Activated CD4-positive, alpha-beta T cell treated with anti-CD3 and anti-CD28 coated beads for 1 hour (primary cell): ENCODE measurements around the gene PCBP3.
"Not testable (repeated sequence)": the region's sequence is repeated elsewhere in the genome, so short reads cannot be mapped to it uniquely, and the experiment has no call there.

Source experiments
- DNase-seq: peaks from one replicate; pipeline ENCODE4 v3.0.0-alpha.2; 2020

The PCBP3 gene

DNA sequence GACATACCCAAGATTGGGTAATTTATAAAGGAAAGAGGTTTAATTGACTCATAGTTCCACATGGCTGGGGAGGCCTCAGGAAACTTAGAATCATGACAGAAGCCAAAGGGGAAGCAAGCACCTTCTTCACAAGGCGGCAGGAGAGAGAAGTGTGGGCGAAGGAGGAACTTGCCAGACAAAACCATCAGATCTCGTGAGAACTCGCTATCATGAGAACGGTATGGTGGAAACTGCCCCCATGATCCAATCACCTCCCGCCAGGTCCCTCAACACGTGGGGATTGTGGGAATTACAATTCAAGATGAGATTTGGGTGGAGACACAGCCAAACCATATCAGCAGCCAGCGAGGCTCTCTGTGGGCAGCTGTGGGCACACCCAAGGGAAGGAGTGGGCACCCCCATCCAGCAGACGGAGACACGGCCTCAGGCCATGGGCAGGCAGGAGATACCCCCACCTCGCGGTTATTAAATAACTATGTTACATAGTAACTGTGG, 189.3 kb downstream of the PCBP3 start:
- DNase-seq, result not testable (repeated sequence)

DNA sequence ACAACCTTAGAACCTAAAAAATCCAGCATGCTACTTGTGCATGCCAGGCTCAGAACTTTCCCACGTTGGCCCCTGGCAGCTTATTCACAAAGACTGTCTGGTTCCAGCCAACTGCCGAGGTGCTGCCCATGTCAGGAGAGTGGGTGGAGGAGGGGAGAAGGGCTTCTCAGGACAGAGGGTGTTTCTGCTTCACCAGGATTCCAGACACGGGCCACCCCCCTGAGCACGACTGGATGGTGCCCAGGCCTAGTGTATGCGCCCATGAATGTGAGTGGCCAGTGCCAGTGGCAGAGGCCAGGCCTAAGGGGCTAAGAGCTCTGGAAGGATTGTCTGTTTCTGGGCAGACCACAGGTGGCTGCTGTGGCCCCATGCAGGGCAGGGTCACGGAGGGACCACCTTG, 189.9 kb downstream of the PCBP3 start:
- no peak for DNase-seq

DNA sequence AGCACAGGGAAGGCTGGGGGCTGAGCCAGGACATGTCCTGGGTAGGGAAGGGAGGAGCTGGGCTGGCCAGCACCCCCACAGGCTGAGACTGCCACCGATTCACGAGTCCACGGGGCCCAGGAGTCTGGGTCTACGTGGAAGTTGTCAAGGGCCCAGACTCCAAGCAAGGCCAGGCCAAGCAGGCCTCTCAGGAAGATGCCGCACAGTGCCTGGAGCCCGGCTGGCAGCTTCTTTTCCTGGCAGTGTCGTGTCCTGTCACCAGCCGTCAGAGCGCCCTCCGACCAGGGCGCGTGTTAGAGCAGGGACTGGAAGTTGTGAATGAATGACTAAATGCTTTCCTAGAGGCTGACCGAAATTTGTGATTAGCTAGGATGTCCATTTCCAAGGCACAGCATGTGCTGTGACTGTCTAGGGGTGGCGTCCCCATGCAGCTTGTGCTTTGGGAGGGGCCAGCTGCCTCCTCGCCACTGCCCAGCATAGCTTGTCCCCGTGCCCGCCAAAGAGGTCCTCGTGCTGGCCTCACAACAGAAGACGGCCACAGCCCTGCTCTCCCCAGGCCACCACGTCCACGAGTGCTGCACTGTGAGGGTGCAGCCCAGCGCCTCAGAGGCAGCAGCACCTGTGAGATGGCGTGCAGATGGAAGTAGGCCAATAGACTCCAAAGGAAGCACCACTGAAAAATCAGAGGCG, 190.6 kb downstream of the PCBP3 start:
- no peak for DNase-seq

DNA sequence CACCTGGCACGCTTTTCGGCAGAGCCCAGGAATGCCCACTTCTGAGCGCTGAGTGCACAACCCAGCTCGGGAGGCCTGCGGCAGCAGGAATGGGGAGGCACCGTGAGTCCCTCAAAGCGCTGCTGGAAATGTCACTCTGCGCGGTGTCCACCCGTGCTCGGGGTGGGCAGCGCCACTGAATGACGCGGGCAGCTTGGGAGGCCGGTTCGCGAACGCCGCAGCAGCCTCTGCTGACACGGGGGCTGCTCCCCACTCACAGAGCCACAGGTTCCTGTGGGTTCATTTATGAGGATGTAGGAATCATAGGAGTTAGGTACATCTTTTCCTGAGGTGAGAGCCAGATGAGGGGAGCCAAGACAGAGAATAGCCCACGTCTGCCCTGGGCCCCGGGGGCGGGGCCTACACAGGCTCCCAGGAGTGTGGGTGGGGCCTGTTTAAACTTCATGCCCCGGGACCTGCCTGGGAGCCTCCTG, 191.3 kb downstream of the PCBP3 start:
- no peak for DNase-seq

DNA sequence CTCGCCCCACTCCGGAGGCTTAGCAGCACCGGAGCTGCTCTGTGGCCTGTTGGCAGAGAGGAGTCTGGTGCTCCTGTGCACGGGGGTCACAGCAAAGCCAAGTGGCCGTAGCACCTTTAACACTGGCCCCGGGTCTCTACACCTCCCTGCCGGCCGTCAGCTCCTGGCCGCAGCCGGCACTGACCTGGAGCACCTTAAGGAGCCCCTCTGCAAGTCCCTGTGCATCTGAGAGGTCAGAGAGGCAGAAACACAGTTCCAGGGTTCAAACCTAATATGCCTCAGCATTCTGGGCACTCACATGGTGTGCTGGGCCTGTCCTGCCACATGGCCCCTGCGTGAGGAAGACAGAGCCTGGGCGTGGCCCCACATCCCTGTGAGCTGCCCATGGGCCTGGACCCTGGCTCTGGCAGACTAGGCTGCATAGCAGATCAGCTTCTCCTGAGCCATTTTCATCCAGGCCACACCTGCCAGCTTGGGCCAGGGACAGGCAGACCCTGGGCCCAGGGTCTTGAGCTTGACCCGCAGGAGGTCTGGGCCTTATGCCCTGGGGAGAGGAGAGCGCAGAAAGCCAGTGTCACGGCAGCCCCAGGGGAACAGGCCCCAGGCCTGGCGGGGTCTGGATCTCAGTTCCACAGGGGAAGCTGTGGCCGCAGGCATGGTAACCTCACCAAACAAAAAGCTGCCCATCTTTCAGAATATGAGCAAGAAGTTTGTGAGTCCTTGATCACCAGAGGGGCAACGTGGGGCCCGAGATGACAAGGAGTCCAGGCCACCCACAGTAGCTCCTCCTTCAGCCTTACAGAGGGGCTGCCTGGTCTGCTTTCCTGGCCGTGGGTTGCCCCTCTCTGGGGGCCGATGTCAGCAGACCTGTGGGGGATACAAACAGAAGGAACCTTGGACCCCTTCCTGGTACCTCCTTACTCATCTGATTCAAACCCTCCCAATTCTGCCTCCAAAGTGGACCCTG, 192.1 kb downstream of the PCBP3 start:
- no peak for DNase-seq

DNA sequence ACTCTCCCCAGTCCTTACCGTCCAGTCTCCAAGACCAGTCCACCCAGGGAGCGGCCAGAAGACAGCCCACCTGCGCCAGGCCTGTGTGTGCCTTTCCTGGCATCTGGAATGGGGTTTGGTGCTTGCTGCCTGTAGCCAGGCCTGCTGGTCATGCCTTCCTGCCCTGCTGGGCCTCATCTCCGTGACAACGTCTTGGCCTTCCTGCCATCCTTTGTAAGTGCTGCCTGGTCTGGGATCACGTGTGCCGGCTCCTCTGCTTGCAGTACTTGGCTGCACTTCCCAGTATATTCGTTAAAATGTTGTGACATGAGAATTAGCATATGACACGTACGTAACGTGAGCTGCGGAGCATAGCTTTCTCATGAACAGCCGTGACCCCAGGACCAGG, 192.7 kb downstream of the PCBP3 start:
- no peak for DNase-seq

DNA sequence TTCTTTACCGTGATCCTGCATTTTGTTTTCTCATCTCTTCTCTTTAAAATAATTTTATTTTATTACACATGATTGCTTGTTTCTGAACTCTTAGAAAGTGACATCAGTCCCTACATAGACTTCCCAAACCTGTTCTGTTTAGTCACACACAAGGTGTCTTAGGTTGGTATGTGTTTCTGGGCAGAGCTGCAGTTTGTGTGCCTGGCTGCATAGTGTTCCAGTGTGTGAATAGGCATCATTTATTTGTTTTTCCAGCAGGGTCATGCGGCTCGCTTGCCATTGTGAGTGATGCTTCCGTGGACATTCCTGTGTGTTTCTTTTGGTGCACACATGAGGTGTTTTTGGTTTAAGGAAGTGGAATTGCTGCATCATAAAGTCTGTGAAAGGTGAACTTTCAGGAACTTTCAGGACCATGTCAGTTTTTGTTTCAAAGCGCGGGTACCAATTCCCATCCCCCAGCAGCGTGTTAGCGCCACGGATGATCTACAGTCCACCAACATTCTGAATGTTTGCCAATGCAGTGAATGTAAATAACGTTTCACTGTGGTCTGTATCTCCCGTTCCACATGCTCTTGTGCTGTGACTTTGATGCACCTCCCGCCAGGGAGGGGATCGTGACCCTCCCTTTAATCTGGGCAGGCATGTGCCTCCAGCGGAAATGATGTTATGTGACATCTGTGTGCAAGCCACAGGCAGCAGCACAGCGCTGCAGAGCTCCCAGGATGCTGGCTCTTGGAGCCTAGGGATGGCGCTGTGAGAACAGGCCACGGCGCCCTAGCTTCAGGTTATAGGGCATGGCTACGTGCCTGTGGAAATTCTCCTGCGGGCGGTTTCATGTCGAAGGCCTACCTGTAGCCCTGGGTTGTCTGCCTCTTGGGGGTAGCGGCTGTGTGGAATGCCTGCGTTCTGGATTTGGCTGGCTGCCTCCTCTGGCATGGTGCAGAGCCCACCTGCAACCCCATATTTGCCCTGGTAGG, 193.5 kb downstream of the PCBP3 start:
- no peak for DNase-seq

DNA sequence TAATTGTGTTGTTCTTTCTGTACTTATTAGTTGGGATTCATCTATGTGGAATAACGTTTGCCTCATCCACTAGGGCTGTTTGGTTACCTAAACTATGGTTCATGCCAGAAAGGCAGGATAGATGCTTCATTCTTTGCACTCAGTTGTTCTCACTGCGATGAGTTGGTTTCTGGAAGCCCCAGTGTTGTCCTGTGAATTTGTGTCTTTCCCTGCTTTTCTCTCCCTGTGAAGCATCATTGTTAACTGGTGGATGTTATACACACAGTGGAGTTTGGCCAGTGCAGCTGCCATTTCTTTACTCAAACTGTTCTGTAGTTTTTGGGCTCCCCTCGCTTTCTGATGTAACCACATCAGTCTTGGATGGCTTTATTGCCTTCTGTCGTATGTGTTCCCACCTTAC, 194.4 kb downstream of the PCBP3 start:
- DNase-seq, result no peak

DNA sequence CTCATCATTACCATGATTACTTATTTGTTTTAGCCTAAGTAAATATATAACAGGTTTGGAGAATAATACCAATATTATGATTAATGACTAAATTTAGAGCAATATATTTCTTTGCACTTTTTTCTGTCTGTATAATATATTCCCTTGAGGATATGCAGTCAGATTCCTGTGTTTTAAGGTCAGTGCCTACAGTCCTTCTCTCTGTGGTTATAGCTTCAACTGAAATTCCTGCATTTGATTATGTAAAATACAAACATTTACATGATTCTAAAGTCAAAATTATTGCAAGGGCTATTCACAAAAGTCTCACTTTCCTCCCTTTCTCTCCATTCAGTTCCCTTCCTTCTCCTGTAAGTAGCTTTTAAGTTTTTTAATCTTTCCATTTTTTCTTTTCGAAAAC, 195.1 kb downstream of the PCBP3 start:
- DNase-seq, result no peak

DNA sequence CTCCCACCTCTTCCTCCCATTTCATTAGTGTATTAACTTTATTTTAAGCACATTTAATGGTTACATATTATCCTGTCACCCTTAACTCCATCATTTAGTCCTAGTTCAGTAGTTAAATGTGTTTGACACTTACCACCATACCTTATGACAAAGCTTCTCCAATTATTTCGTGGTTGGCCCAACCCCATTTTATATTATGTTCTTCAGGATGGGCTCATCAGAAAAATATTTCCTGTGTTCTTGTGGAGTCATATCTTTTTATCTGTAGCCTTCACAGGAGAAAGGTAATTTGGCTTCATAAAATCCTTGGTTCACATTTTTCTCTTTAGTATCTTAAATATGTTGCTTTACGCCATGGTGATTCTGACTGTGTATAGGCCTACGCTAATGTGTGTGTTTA, 195.7 kb downstream of the PCBP3 start:
- no peak for DNase-seq

DNA sequence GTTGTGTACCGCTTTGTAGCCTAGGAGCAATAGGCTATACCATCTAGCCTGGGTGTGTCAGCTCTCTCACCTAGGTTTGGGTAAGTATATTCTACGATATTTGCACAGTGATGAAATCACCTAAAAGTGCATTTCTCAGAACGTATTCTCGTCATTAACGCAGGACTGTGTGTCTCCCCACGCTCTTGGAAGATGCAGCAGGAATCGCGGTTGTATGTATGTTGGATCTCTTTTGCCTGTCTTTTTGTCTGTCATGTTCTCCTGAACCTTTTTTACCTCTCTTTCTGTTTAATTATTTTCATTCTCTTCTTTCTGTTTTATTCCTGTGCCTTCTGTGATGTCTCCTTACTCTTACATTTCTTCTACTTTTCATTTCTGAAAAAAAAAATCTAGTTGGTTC, 197.5 kb downstream of the PCBP3 start:
- DNase-seq, result no peak

DNA sequence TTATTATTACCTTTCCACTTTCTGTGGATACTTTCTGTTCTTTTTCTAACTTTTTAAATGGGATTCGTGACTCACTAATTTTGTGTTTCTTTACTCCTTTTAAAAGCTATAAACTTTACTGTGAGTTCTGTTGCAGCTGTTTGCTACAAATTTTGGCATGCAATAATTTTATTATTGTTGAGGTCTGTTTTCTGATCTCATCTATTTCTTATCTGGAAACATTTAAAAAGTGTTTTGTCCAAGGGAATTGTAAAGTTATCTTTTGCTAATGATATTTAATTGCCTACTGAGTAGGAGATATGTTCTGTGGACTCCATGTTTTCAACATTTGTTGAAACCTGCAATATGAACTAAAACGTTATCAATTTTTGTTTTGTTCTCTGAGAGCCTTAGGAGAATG, 199.9 kb downstream of the PCBP3 start:
- DNase-seq, result no peak

DNA sequence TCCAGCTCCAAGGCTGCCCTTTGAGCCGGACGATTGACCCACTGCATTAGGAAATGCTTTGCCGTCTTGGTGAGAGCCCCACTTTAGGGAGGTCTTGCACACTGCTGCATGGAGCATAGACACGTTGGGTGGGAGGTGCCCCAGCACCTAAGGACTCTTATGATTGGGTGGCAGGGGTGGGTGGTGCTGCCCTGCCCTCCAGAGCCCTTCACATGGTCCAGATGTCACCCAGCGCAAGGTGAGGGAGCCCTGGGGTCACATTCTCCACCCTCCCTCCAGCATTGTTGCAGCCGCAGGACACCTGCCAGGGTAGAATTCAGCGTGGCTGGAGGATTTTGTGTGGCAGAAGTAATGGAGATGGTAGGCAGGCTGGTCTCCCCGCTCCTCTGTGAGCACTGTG, 200.7 kb downstream of the PCBP3 start:
- DNase-seq, result no peak

DNA sequence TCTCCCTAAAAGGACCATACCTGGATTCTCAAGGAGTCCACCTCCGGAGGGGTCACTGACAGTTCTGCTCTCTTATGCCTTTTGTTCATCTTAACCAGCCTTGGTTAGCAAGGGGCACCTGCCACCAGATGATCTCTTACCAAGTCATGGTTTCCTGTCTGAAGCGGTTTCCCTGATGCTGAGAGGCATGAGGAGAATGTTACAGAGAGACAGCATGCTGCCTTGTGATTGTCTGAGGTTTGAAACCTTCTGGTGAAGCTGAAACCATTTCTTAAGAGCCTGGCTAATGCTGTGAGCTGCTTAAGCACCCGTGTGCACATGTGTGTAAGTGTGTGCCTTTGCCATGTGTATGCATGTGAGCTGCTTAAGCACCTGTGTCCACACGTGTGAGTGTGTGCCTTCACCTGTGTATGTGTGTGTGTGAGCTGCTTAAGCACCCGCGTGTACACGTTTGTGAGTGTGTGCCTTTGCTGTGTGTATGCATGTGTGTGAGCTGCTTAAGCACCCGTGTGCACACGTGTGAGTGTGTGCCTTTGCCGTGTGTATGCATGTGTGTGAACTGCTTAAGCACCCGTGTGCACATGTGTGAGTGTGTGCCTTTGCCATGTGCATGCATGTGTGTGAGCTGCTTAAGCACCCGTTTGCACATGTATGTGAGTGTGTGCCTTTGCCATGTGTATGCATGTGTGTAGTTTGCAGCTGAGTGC, 201.7 kb downstream of the PCBP3 start:
- DNase-seq, result no peak

DNA sequence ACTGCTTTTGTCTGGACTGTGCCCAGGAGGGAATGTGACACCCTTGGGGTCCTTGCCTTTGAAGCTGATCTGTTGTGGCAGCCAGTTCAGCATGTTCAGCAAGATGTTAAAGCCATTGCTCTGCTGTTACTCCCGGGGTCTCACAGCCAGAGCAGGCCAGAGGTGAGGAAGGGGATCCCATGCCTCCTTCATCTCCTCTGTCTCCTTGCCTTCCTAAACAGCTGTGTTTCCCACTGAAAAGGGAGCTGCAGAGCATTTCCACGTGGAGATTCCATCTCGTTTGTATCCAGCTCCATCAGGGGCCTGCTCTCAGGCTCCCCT, 202.2 kb downstream of the PCBP3 start:
- no peak for DNase-seq

DNA sequence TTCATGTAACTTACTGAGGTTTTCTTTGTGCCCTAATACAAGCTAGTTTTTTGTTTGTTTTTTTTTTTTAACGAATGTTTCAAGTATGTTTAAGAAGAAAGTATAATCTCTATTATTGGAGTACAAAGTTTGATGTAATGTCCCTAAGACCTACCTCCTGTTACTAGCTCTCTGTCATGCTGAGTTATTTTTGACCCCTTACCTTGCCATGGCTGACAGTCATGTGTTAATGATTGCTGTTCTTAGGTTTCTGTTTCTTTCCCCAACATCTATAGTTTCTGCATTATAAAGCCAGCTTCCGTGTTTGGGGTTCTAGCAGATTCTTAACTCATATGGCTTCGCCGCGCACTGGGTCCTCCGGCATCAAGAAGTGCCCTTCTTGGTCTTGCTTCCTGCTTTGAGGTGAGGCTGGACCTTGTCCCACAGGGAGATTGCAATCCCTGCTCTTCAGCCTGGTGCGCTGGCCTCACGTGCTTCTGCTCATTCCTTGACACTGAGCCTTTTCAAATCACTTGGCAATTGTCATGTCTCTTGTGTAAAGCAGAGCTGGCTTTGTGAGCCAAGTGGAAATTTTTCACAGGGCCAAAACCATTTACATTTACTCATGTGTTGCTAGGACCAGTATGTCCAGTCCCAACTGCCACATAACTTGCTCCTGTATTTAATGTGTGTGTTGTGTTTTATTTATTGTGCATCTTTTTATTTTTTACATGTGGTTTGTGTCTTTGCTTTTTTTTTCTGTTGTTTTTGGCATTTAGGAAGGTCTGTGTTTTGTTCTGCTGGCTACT, 203.0 kb downstream of the PCBP3 start:
- no peak for DNase-seq

DNA sequence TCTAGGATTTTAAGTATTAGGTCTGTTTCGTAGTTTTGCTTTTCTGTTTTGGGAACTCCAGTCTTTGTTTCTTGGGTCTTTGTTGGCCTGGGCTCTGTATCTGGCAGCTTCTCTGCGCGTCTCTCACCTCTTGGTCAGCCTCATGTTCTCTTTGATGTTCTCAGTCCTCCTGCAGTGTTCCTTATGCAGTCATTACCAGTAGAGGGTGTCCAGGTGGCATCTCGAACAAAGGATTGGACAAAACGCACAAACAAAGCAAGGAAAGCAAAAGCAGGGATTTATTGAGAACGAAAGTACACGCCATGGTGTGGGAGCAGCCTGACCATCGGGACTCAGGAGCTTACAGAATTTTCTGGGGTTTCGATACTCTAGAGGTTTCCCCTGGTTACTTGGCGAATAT, 204.3 kb downstream of the PCBP3 start:
- DNase-seq, result no peak

DNA sequence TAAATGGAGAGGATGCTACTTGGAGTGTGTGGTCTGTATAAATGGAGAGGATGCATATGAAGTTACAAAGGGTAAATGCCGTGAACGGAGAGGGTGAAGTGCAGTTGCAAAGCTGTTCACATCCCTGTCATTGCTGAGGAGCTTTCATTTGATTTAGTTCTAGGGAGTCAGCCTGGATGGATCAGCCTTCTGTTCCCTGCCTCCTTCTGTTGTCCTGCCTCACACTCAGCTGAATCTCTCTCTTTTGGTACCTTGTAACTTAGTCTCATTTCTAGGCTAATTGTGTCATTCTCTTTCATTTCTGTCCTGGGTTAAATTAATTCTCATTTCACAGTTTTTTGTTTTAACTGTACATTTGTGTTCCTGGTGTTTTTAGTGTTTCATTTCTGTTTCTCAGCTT, 204.8 kb downstream of the PCBP3 start:
- DNase-seq, result no peak

DNA sequence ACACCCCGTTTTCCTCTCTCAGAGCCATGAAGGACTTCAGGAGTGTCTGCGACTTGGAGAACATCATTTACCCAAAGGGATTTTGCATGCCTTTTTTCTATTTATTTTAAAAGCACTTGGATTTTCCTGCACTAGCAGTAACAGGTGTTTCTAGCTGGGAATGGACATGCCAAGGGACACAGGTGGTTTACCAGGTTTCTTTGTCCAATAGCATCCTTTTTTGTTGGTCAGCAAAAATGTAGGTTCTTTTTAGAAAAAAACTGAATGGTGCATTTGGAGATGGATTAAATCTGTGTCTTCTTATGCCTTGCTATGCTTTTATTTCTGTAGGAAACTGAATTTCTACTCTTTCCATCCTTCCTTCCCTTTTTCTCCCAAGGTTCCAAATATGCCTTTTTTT, 205.3 kb downstream of the PCBP3 start:
- DNase-seq, result no peak

DNA sequence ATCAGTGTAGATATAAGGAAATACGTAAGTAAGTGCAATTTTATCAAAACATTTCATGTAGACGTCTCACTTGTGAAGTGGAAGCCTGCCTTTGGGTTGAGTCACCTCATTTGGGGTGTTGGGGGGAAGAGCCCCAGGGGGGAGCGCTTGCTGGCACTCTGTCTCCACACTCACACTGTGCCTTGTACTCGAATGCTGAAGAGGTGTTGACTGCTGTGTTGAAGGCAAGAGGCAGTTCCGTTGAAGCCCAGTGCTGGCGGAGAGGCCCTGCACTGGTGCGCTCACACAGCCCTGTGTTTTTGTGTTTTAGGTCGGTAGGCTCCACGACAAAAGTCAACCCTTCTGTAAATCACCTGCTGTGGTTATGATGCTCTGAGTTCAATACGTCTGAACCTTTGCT, 206.1 kb downstream of the PCBP3 start:
- no peak for DNase-seq

DNA sequence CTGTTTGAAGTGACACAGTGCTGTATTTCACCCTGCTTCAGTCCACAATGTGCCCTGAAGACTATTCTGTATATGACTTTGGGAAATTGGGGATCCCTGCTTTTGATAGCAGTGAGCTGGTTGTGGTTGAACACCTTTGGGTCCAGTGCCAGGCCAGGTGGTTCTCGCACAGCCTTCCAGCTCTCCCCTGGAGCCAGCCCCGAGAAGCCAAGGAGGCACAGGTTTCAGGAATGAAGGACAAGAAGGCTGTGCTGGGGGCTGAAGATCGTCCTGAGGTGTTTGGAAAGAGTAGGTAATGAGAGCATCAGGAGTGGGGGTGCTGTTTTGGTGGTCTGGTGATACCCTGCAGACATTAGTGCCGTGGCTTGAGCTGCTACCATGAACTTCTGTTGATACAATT, 206.7 kb downstream of the PCBP3 start:
- DNase-seq, result no peak

DNA sequence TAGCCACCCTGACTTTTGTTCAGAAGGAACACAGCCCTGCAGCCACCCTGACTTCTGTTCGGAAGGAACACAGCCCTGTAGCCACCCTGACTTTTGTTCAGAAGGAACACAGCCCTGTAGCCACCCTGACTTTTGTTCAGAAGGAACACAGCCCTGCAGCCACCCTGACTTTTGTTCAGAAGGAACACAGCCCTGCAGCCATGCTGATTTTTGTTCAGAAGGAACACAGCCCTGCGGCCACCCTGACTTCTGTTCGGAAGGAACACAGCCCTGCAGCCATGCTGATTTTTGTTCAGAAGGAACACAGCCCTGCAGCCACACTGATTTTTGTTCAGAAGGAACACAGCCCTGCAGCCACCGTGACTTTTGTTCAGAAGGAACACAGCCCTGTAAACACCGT, 208.9 kb downstream of the PCBP3 start:
- DNase-seq, result not testable (repeated sequence)
